Left ventricle myocardium inferior (tissue), 1 donor: ENCODE results near the gene XCR1. TPM values are rescaled to one million over a fixed set of nuclear protein-coding genes. Genes with fewer than 3 reads are reported as not detected.
"Not testable (repeated sequence)": the region's sequence is repeated elsewhere in the genome, so short reads cannot be mapped to it uniquely, and the experiment has no call there.

Experiments used
- DNase-seq: peaks from one replicate; pipeline ENCODE4 v3.0.0-alpha.2; 2020
- H3K27ac ChIP-seq: fragments of 200-600 bp; replicated peaks from 2 replicates; pipeline ENCODE4 v1.8.0; 2021
- H3K27me3 ChIP-seq: fragments of 200-600 bp; 2 replicates; pipeline ENCODE4 v1.8.0; 2021; ENCODE audit warnings: low read depth
- H3K36me3 ChIP-seq: fragments of 200-600 bp; 2 replicates; pipeline ENCODE4 v1.8.0; 2021
- H3K4me1 ChIP-seq: fragments of 200-600 bp; 2 replicates; pipeline ENCODE4 v1.8.0; 2021
- H3K4me3 ChIP-seq: fragments of 200-600 bp; 2 replicates; pipeline ENCODE4 v1.8.0; 2021; ENCODE audit warnings: mild to moderate bottlenecking, moderate library complexity
- H3K9me3 ChIP-seq: fragments of 200-600 bp; replicated peaks from 2 replicates; pipeline ENCODE4 v1.8.0; 2021
- CTCF ChIP-seq: fragments of 200-600 bp; IDR thresholded peaks from 2 replicates; pipeline ENCODE4 v1.8.0; 2021; ENCODE audit warnings: antibody characterized with exemption, mild to moderate bottlenecking, borderline replicate concordance
- intact Hi-C: fragments of 100-400 bp; cut with micrococcal nuclease; formaldehyde crosslinking; loops from one replicate; pipeline ENCODE4 v1.11.0; 2022
- total RNA-seq: library from RNA; stranded (reverse); fragmentation: NEBNext Ultra II Directional; extraction: Animal tissue kit (Norgen Biotek cat#: 25700); gene quantifications from one replicate; pipeline ENCODE4 v1.2.1, GENCODE V29; 2021
- donor health status: DM: no; HTN: yes; CAD: no; lungs with severe emphysema.

XCR1 gene
- total RNA-seq, 1 donor from 2014 or later: not detected

- H3K4me3 ChIP-seq: no peak overlapping the region
- DNase-seq: no peak
- intact Hi-C loops: no loop called here
- TF ChIP-seq CTCF: no peak
- no peaks in the 10 kb centered on the region for H3K9me3 ChIP-seq
- no peaks in the 10 kb centered on the region for H3K36me3 ChIP-seq
- peaks cover 7% of the 10 kb centered on the region for H3K4me1 ChIP-seq
- H3K27ac ChIP-seq: no peak overlapping the region
- H3K27me3 ChIP-seq: no peaks in the 10 kb centered on the region
These were observed 26.1 kb downstream of the XCR1 start for GRCh38 chr3:46001178-46001577.

- no peak overlapping the region for H3K27ac ChIP-seq
- TF ChIP-seq CTCF: no peak
- no peaks in the 10 kb centered on the region for H3K27me3 ChIP-seq
- no peaks in the 10 kb centered on the region for H3K36me3 ChIP-seq
- peaks cover 33% of the 10 kb centered on the region for H3K4me1 ChIP-seq
- no peak for DNase-seq
- no peaks in the 10 kb centered on the region for H3K9me3 ChIP-seq
- H3K4me3 ChIP-seq: no peak overlapping the region
- intact Hi-C loops: no loop called here
These were observed 29.3 kb downstream of the XCR1 start for GRCh38 chr3:45997942-45998341.

- H3K27ac ChIP-seq, H3K27me3 ChIP-seq, DNase-seq, H3K4me3 ChIP-seq, H3K36me3 ChIP-seq, intact Hi-C loops, H3K9me3 ChIP-seq: not testable (repeated sequence)
- peaks cover 37% of the 10 kb centered on the region for H3K4me1 ChIP-seq
These were observed 29.8 kb downstream of the XCR1 start for GRCh38 chr3:45997499-45997898.

- no peak for TF ChIP-seq CTCF
- Histone ChIP-seq H3K27me3 (no peaks in the 10 kb centered on the region), H3K4me1 (peaks cover 57% of the 10 kb centered on the region), H3K27ac (peak within 1 kb of the TSS; percentile 96), H3K9me3 (no peaks in the 10 kb centered on the region), H3K36me3 (no peaks in the 10 kb centered on the region), H3K4me3 (peak within 1 kb of the TSS; percentile 94)
- intact Hi-C loops: no loop called here
- peak; percentile 96 for DNase-seq
These were observed 31.8 kb downstream of the XCR1 start, which contains the start of gene FYCO1 for GRCh38 chr3:45995236-45996192. TSS of gene FYCO1 (minus strand) at chr3:45995824. CDS start at chr3:45984910, 10,914 bp downstream.

- no peak for TF ChIP-seq CTCF
- Histone ChIP-seq H3K4me3 (peak overlapping the region; percentile 94), H3K9me3 (no peaks in the 10 kb centered on the region), H3K4me1 (peaks cover 66% of the 10 kb centered on the region), H3K27me3 (no peaks in the 10 kb centered on the region), H3K27ac (peak overlapping the region; percentile 96), H3K36me3 (no peaks in the 10 kb centered on the region)
- intact Hi-C loops: no loop called here
- DNase-seq: no peak
These were observed 32.7 kb downstream of the XCR1 start for GRCh38 chr3:45994419-45995235.
